GM12878 (cell line): ENCODE results near the gene STK39. TPM values are rescaled to one million over a fixed set of nuclear protein-coding genes. Genes with fewer than 3 reads are reported as not detected.

ENCODE experiments used
- ATAC-seq: fragments of 200-7000 bp; cut with Tn5 transposase; 3 replicates; pipeline ENCODE4 v1.9.1; 2020; ENCODE audit warnings: mild to moderate bottlenecking, moderate library complexity
- BruUV-seq: library from RNA; stranded (reverse); fragments of 400-500 nt; replicated peaks from 2 replicates; lab custom pipeline; 2021; lab: Mats Ljungman, UMichigan
- CTCF ChIA-PET: fragments of 300-600 bp; sonication (Branson Sonifier 250); formaldehyde crosslinking; extraction: SDS; loops from one replicate; lab custom pipeline; 2021; ENCODE audit warnings: inconsistent platforms; lab: Yijun Ruan, JAX
- POLR2A ChIA-PET: fragments of 350-600 bp; formaldehyde crosslinking; extraction: SDS; loops from one replicate; lab custom pipeline; 2021; ENCODE audit warnings: inconsistent platforms; lab: Charles Lee
- RAD21 ChIA-PET: fragments of 300-600 bp; sonication (Branson Sonifier 250); formaldehyde crosslinking; loops from one replicate; lab custom pipeline; 2023; ENCODE audit warnings: antibody characterized with exemption; ENCODE audit not compliant: unreplicated experiment; lab: Charles Lee
- SMC1A ChIA-PET: fragments of 300-600 bp; sonication (Branson Sonifier 250); formaldehyde crosslinking; loops from one replicate; lab custom pipeline; 2023; ENCODE audit not compliant: unreplicated experiment, uncharacterized antibody; lab: Charles Lee
- DNase-seq: peaks from one replicate; pipeline ENCODE4 v3.0.0-alpha.2; 2011; ENCODE audit warnings: low read depth, low spot score
- FAIRE-seq: peaks from 3 replicates; lab custom pipeline; 2011; peaks lifted over from hg19 to GRCh38; lab: Jason Lieb, UNC
- H2AFZ ChIP-seq: 2 replicates; pipeline ENCODE4 v1.6.0; 2011; ENCODE audit warnings: low read depth, low read length, control low read depth; ENCODE audit not compliant: control insufficient read depth
- H3K27ac ChIP-seq: 2 replicates; pipeline ENCODE4 v1.5.1; 2011; ENCODE audit warnings: control low read depth; ENCODE audit not compliant: control insufficient read depth, insufficient read depth
- H3K27me3 ChIP-seq, 2 experiments: replicated peaks in 1 of 2; 2 replicates each; pipeline versions ENCODE4 v1.6.0 to v1.6.1; 2011; ENCODE audit warnings: low read length in 1 of 2; ENCODE audit not compliant: control insufficient read depth in 2 of 2, insufficient read depth in 2 of 2
- H3K36me3 ChIP-seq, 2 experiments: 2 replicates each; pipeline ENCODE4 v1.5.1; 2011; ENCODE audit warnings: low read length in 1 of 2; ENCODE audit not compliant: control insufficient read depth in 2 of 2, insufficient read depth in 2 of 2
- H3K4me1 ChIP-seq: 2 replicates; pipeline ENCODE4 v1.6.1; 2011; ENCODE audit warnings: mild to moderate bottlenecking, low read length, moderate library complexity, mixed read lengths; ENCODE audit not compliant: control insufficient read depth, insufficient read depth
- H3K4me2 ChIP-seq: 2 replicates; pipeline ENCODE4 v1.6.0; 2011; ENCODE audit warnings: control low read depth; ENCODE audit not compliant: control insufficient read depth, insufficient read depth
- H3K4me3 ChIP-seq: fragments of 200-600 bp; sonication (generic); 2 replicates; pipeline ENCODE4 v1.5.1; 2016
- H3K79me2 ChIP-seq: 2 replicates; pipeline ENCODE4 v1.6.0; 2011; ENCODE audit warnings: low read length; ENCODE audit not compliant: control insufficient read depth, insufficient read depth
- H3K9ac ChIP-seq: 2 replicates; pipeline ENCODE4 v1.8.0; 2011; ENCODE audit warnings: low read length, control low read depth, mixed read lengths; ENCODE audit not compliant: control insufficient read depth, insufficient read depth
- H3K9me3 ChIP-seq: replicated peaks from 3 replicates; pipeline ENCODE4 v1.5.1; 2011; ENCODE audit warnings: mild to moderate bottlenecking, low read length; ENCODE audit not compliant: control insufficient read depth, insufficient read depth
- H4K20me1 ChIP-seq: 2 replicates; pipeline ENCODE4 v1.6.0; 2011; ENCODE audit not compliant: control insufficient read depth, insufficient read depth
- BACH1 ChIP-seq: fragments of 450-650 bp; IDR thresholded peaks from 2 replicates; pipeline ENCODE4 v1.6.1; 2017; ENCODE audit warnings: mild to moderate bottlenecking, borderline replicate concordance
- CBX3 ChIP-seq: fragments of 200-600 bp; sonication (generic); IDR thresholded peaks from 2 replicates; pipeline ENCODE4 v1.6.1; 2016; ENCODE audit warnings: low read depth, borderline replicate concordance
- FOXK2 ChIP-seq: fragments of 450-650 bp; IDR thresholded peaks from 2 replicates; pipeline ENCODE4 v1.6.1; 2017; ENCODE audit warnings: mild to moderate bottlenecking, moderate library complexity
- FOXM1 ChIP-seq: IDR thresholded peaks from 2 replicates; pipeline ENCODE4 v1.6.1; 2012; ENCODE audit warnings: low read depth, mild to moderate bottlenecking, inconsistent platforms, low read length, moderate library complexity
- LARP7 ChIP-seq: fragments of 450-650 bp; IDR thresholded peaks from 2 replicates; pipeline ENCODE4 v1.6.1; 2017; ENCODE audit warnings: mild to moderate bottlenecking
- MEF2A ChIP-seq: IDR thresholded peaks from 2 replicates; pipeline ENCODE4 v1.6.1; 2011; ENCODE audit warnings: low read depth, mild to moderate bottlenecking, low read length, moderate library complexity; ENCODE audit not compliant: insufficient read depth
- MYC ChIP-seq: IDR thresholded peaks from 2 replicates; pipeline ENCODE4 v1.6.1; 2011; ENCODE audit warnings: mild to moderate bottlenecking, low read length, moderate library complexity, inconsistent platforms; ENCODE audit not compliant: insufficient read depth, insufficient replicate concordance, insufficient read length, severe bottlenecking
- NBN ChIP-seq: fragments of 450-650 bp; IDR thresholded peaks from 2 replicates; pipeline ENCODE4 v1.6.1; 2016
- NR2C2 ChIP-seq: IDR thresholded peaks from 2 replicates; pipeline ENCODE4 v1.6.1; 2011; ENCODE audit warnings: borderline replicate concordance, low read depth; ENCODE audit not compliant: control insufficient read depth, insufficient read length
- NR2F1 ChIP-seq: fragments of 450-650 bp; conservative IDR thresholded peaks from 2 replicates; pipeline ENCODE4 v1.6.1; 2017; ENCODE audit warnings: mild to moderate bottlenecking
- PAX5 ChIP-seq: IDR thresholded peaks from 2 replicates; pipeline ENCODE4 v1.6.1; 2011; ENCODE audit warnings: low read depth, low read length, borderline replicate concordance
- PAX8 ChIP-seq: fragments of 450-650 bp; IDR thresholded peaks from 2 replicates; pipeline ENCODE4 v1.6.1; 2017; ENCODE audit warnings: mild to moderate bottlenecking, moderate library complexity
- POLR2A ChIP-seq: IDR thresholded peaks from 2 replicates; pipeline ENCODE4 v1.6.1; 2011; ENCODE audit warnings: low read depth, mild to moderate bottlenecking, low read length
- RBBP5 ChIP-seq: fragments of 200-600 bp; sonication (generic); conservative IDR thresholded peaks from 2 replicates; pipeline ENCODE4 v1.6.1; 2016
- SIN3A ChIP-seq: IDR thresholded peaks from 2 replicates; pipeline ENCODE4 v1.6.1; 2012; ENCODE audit warnings: low read depth, low read length, improper control_type of control experiment
- SMAD5 ChIP-seq: IDR thresholded peaks from 2 replicates; pipeline ENCODE4 v1.6.1; 2016; ENCODE audit warnings: antibody characterized with exemption, low read depth
- WRNIP1 ChIP-seq: IDR thresholded peaks from 2 replicates; pipeline ENCODE4 v1.6.1; 2011; ENCODE audit warnings: low read depth, low read length, improper control_type of control experiment, borderline replicate concordance
- ZNF384 ChIP-seq: IDR thresholded peaks from 2 replicates; pipeline ENCODE4 v1.6.1; 2012; ENCODE audit warnings: low read depth, mild to moderate bottlenecking, low read length, improper control_type of control experiment, borderline replicate concordance
- WGBS: methylation state at CpG from one replicate; pipeline ENCODE4 v1.1.6; 2016; ENCODE audit warnings: low lambda C conversion rate; ENCODE audit not compliant: insufficient replicate concordance, insufficient coverage; ENCODE audit errors: missing lambda C conversion rate; 5-methylcytosine and 5-hydroxymethylcytosine counted together
- in situ Hi-C: fragments of 300-500 bp; cut with MboI; formaldehyde crosslinking; loops from 9 replicates; pipeline ENCODE4 v1.14.3; 2018; ENCODE audit warnings: mixed read lengths
- intact Hi-C: fragments of 100-400 bp; cut with micrococcal nuclease; formaldehyde crosslinking; loops from one replicate; pipeline ENCODE4 v1.14.2; 2022; ENCODE audit not compliant: unreplicated experiment
- polyA plus RNA-seq, 11 experiments: library from polyadenylated mRNA; depleted of rRNA in 4 of 11; unstranded in 6 of 11; stranded (reverse) in 5 of 11; fragments of >200 nt; fragmentation: Nextera tagmentation in 4 of 11; fragmentation: Illumina TruSeq in 1 of 11; extraction: Ambion mirVana in 4 of 11; extraction: Trizol in 1 of 11; gene quantifications; 1 replicate in 1 of 11; 2 replicates in 10 of 11; pipeline versions ENCODE4 v1.2.1 to v1.2.3, GENCODE V29; 2011 to 2016; ENCODE audit warnings: inconsistent platforms in 2 of 11, missing spikeins in 2 of 11, low read depth in 1 of 11
- total RNA-seq, 4 experiments: library from RNA; depleted of rRNA in 3 of 4; stranded (reverse); fragments of >200 nt in 3 of 4; fragmentation: Illumina TruSeq in 1 of 4; extraction: Trizol in 1 of 4; gene quantifications; 2 replicates each; pipeline versions ENCODE4 v1.2.1 to v1.2.3, GENCODE V29; 2013 to 2021
- TF ChIP-seq, protein P1 (sequence below): IDR thresholded peaks from 2 replicates; pipeline ENCODE4 v1.6.1; 2011; ENCODE audit warnings: mild to moderate bottlenecking, low read depth, low read length, moderate library complexity; ENCODE audit not compliant: insufficient replicate concordance

The STK39 gene
- total and polyA plus RNA-seq, 10 of the 15 experiments (the other 5 are each of a cell fraction or from before 2014, with no cell fraction given) = 0.03 to 0.21 (median 0.07) TPM; not detected in 5

DNA sequence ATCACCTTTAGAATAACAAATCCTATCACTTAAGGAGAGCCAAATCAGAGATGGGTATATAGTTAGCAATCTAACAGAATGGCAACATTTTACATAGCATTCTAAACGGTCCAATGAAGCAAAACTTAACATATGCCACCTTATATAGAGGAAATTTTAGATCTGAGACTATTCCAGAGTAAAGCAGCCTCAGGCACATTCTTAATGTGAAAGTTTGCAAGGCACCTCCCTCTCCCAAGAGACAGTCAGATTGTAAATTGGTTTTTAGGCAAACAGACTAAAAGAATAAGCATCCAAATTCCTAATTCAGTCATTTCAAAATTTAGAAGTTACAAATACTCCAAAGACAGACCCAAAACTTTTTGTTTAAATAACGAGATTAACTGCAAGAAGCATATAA lies 292.9 kb downstream of the STK39 start:
- TF ChIP-seq RBBP5 (no peak), SIN3A (no peak), CBX3 (no peak), PAX8 (no peak)
- H3K9ac ChIP-seq = no peak overlapping the region
- ChIA-PET SMC1A (no interaction called here), CTCF (interaction anchor here (0.6 to 1.0 kb wide), 2 partner anchors 12 to 296 kb away, joined by 3 read pairs; no protein-coding TSS in a partner anchor), POLR2A (no interaction called here), RAD21 (no interaction called here)
- no peak overlapping the region for H3K4me2 ChIP-seq
- intact Hi-C loops = no loop called here
- FAIRE-seq = no peak
- no peaks in the 10 kb centered on the region for H3K9me3 ChIP-seq
- H3K36me3 ChIP-seq = no peaks in the 10 kb centered on the region
- no peak overlapping the region for H3K27ac ChIP-seq
- in situ Hi-C loops = no loop called here
- BruUV-seq = no TSS peak
- H2AFZ ChIP-seq = no peak overlapping the region
- H3K79me2 ChIP-seq = no peaks in the 10 kb centered on the region
- H4K20me1 ChIP-seq = no peaks in the 10 kb centered on the region
- WGBS = 0% methylated on average over 2 of the region's 2 CpGs
- no peak for DNase-seq
- H3K27me3 ChIP-seq = no peaks in the 10 kb centered on the region; a peak in 1 of 4 replicates
- no peaks in the 10 kb centered on the region for H3K4me1 ChIP-seq
- no peak for ATAC-seq
- no peak overlapping the region for H3K4me3 ChIP-seq

DNA sequence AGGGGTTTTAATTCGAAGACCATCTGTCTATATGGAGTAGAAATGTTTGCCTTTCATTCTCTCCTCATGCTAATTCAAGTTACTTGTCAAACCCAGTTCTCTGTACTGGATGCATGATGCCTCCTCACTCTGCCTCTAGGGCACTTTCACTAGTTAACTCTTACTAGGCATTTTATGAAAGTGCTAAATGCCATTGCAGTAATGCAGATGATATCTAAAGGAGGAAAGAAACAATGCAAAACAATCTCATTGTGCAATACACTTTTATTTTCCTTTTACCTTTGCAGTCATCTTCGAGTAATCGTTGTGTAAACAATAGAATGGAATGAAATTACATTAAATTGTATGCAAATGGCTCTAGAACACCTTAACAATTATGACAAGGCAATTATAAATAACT lies 293.6 kb downstream of the STK39 start:
- no peak overlapping the region for H3K27ac ChIP-seq
- in situ Hi-C loops = no loop called here
- H3K36me3 ChIP-seq = no peaks in the 10 kb centered on the region
- POLR2A ChIA-PET = no interaction called here
- H2AFZ ChIP-seq = no peak overlapping the region
- no peak overlapping the region for H3K4me2 ChIP-seq
- intact Hi-C loops = no loop called here
- SMC1A ChIA-PET = no interaction called here
- RAD21 ChIA-PET = no interaction called here
- no peak for DNase-seq
- CTCF ChIA-PET = interaction anchor here (1.0 kb wide), 1 partner anchor 11 kb away, joined by 3 read pairs; no protein-coding TSS in a partner anchor
- H3K79me2 ChIP-seq = no peaks in the 10 kb centered on the region
- BruUV-seq = no TSS peak
- no peaks in the 10 kb centered on the region; a peak in 1 of 4 replicates for H3K27me3 ChIP-seq
- no peak for ATAC-seq
- H3K9me3 ChIP-seq = no peaks in the 10 kb centered on the region
- H4K20me1 ChIP-seq = no peaks in the 10 kb centered on the region
- H3K4me3 ChIP-seq = no peak overlapping the region
- no peak overlapping the region for H3K9ac ChIP-seq
- FAIRE-seq = no peak
- WGBS = 1% methylated on average over 3 of the region's 3 CpGs
- H3K4me1 ChIP-seq = no peaks in the 10 kb centered on the region
- TF ChIP-seq NR2F1 (no peak), SMAD5 (no peak), NR2C2 (no peak), MYC (no peak), ZNF384 (no peak), FOXM1 (no peak), LARP7 (no peak), NBN (no peak), POLR2A (no peak), PAX5 (no peak), FOXK2 (no peak), CBX3 (no peak), MEF2A (no peak), WRNIP1 (no peak), BACH1 (no peak)
- TF ChIP-seq, protein P1, sequence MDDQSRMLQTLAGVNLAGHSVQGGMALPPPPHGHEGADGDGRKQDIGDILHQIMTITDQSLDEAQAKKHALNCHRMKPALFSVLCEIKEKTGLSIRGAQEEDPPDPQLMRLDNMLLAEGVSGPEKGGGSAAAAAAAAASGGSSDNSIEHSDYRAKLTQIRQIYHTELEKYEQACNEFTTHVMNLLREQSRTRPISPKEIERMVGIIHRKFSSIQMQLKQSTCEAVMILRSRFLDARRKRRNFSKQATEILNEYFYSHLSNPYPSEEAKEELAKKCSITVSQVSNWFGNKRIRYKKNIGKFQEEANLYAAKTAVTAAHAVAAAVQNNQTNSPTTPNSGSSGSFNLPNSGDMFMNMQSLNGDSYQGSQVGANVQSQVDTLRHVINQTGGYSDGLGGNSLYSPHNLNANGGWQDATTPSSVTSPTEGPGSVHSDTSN = no peak
